Small intestine (tissue), 7 donors: Measurements from ENCODE around the gene ICAM1. TPM values are rescaled to one million over a fixed set of nuclear protein-coding genes. Genes with fewer than 3 reads are reported as not detected.
A peak's percentile ranks its signal among the peaks of the same experiment; 100 is the strongest.

Source experiments
- DNase-seq, 2 donors: peaks; one replicate each; pipeline versions ENCODE4 v3.0.0 to v3.0.0-alpha.2; 2013
- FAIRE-seq: peaks from 2 replicates; lab custom pipeline; 2012; peaks lifted over from hg19 to GRCh38; lab: Jason Lieb, UNC
- H3K27ac ChIP-seq, 3 donors: one replicate each; pipeline ENCODE4 v1.5.1; 2013; ENCODE audit warnings: low read length in 2 of 3, mild to moderate bottlenecking in 2 of 3, control low read depth in 1 of 3, inconsistent platforms in 1 of 3, low read depth in 1 of 3, moderate library complexity in 1 of 3
- H3K27me3 ChIP-seq, 3 donors: one replicate each; pipeline ENCODE4 v1.6.1; 2013; ENCODE audit warnings: low read length in 3 of 3, inconsistent platforms in 1 of 3; ENCODE audit not compliant: control insufficient read depth in 3 of 3, insufficient read depth in 3 of 3
- H3K36me3 ChIP-seq, 3 donors: one replicate each; pipeline ENCODE4 v1.6.1; 2013; ENCODE audit warnings: low read length in 3 of 3, inconsistent platforms in 1 of 3, low read depth in 1 of 3, mild to moderate bottlenecking in 1 of 3, moderate library complexity in 1 of 3; ENCODE audit not compliant: control insufficient read depth in 3 of 3, insufficient read depth in 2 of 3
- H3K4me1 ChIP-seq, 3 donors: one replicate each; pipeline ENCODE4 v1.6.1; 2013; ENCODE audit warnings: low read length in 2 of 3, inconsistent platforms in 1 of 3, low read depth in 1 of 3, mild to moderate bottlenecking in 1 of 3, moderate library complexity in 1 of 3; ENCODE audit not compliant: control insufficient read depth in 3 of 3, insufficient read depth in 2 of 3
- H3K4me3 ChIP-seq, 3 donors: one replicate each; pipeline ENCODE4 v1.5.1; 2013; ENCODE audit warnings: low read length in 3 of 3, control low read depth in 1 of 3, inconsistent platforms in 1 of 3, low read depth in 1 of 3, mild to moderate bottlenecking in 1 of 3, moderate library complexity in 1 of 3
- H3K9me3 ChIP-seq, 2 donors: one replicate each; pipeline ENCODE4 v1.6.1; 2013; ENCODE audit warnings: low read depth in 1 of 2, low read length in 1 of 2; ENCODE audit not compliant: control insufficient read depth in 2 of 2, insufficient read depth in 1 of 2
- WGBS, 3 donors: extraction: QIAGEN DNeasy Blood & Tissue Kit; methylation state at CpG; one replicate each; pipeline ENCODE4 v1.1.7; 2013; 5-methylcytosine and 5-hydroxymethylcytosine counted together
- polyA plus RNA-seq, 4 donors: library from polyadenylated mRNA; stranded (reverse) in 3 of 4; unstranded in 1 of 4; fragments of 200-250 nt in 3 of 4; fragments of 120-200 nt in 1 of 4; gene quantifications; one replicate each; pipeline versions ENCODE4 v1.2.1 to v1.2.3, GENCODE V29; 2013
- donor health status: healthy with polysubstance abuse.
- donor health status: control.
- donor health status: control.
- donor health status: Bipolar disorder and iron deficiency.
- donor health status: healthy.

Gene ICAM1
- polyA plus RNA-seq, 4 donors: 1.6 to 18.2 (median 11.5) TPM

DNA sequence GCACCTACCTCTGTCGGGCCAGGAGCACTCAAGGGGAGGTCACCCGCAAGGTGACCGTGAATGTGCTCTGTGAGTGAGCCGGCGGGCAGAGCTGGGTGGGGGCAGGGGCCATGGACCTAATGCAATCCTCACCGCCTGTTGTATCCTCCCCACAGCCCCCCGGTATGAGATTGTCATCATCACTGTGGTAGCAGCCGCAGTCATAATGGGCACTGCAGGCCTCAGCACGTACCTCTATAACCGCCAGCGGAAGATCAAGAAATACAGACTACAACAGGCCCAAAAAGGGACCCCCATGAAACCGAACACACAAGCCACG lies 14.0 kb downstream of the ICAM1 start:
- Histone ChIP-seq H3K4me3 (no peak overlapping the region), H3K4me1 (peaks cover 0 to 31% (median 0%) of the 10 kb centered on the region in 3 donors), H3K9me3 (no peaks in the 10 kb centered on the region), H3K27ac (no peak overlapping the region), H3K27me3 (peaks cover 0 to 33% (median 10%) of the 10 kb centered on the region in 3 donors), H3K36me3 (peaks cover 0 to 27% (median 2%) of the 10 kb centered on the region in 3 donors)
- FAIRE-seq: no peak
- no peak for DNase-seq
- WGBS, 3 donors: 95 to 96% (median 96%) methylated on average over 13 of the region's 13 CpGs

DNA sequence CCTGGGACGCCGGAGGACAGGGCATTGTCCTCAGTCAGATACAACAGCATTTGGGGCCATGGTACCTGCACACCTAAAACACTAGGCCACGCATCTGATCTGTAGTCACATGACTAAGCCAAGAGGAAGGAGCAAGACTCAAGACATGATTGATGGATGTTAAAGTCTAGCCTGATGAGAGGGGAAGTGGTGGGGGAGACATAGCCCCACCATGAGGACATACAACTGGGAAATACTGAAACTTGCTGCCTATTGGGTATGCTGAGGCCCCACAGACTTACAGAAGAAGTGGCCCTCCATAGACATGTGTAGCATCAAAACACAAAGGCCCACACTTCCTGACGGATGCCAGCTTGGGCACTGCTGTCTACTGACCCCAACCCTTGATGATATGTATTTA lies 14.5 kb downstream of the ICAM1 start:
- 88 to 92% (median 90%) methylated on average over 4 of the region's 4 CpGs for WGBS, 3 donors
- Histone ChIP-seq H3K36me3 (peaks cover 0 to 27% (median 2%) of the 10 kb centered on the region in 3 donors), H3K27me3 (peaks cover 0 to 38% (median 14%) of the 10 kb centered on the region in 3 donors), H3K4me3 (no peak overlapping the region), H3K9me3 (no peaks in the 10 kb centered on the region), H3K4me1 (peaks cover 0 to 35% (median 0%) of the 10 kb centered on the region in 3 donors), H3K27ac (no peak overlapping the region)
- DNase-seq (no peak), FAIRE-seq (no peak)

DNA sequence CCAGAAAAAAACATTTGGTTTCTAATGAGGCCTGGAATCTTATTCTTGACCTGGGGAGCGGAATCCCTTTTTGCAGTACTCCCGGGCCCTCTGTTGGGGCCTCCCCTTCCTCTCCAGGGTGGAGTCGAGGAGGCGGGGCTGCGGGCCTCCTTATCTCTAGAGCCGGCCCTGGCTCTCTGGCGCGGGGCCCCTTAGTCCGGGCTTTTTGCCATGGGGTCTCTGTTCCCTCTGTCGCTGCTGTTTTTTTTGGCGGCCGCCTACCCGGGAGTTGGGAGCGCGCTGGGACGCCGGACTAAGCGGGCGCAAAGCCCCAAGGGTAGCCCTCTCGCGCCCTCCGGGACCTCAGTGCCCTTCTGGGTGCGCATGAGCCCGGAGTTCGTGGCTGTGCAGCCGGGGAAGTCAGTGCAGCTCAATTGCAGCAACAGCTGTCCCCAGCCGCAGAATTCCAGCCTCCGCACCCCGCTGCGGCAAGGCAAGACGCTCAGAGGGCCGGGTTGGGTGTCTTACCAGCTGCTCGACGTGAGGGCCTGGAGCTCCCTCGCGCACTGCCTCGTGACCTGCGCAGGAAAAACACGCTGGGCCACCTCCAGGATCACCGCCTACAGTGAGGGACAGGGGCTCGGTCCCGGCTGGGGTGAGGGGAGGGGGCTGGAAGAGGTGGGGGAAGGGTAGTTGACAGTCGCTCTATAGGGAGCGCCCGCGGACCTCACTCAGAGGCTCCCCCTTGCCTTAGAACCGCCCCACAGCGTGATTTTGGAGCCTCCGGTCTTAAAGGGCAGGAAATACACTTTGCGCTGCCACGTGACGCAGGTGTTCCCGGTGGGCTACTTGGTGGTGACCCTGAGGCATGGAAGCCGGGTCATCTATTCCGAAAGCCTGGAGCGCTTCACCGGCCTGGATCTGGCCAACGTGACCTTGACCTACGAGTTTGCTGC lies 16.1 kb downstream of the ICAM1 start, which contains the start of gene ICAM4:
ICAM4 (plus strand) TSS at position 153 of the 935 bp plus-strand sequence; CDS start at position 211, 58 bp downstream.
- 3 to 4% (median 3%) methylated on average over 55 to 59 of the region's 59 CpGs for WGBS, 3 donors
- Histone ChIP-seq H3K27me3 (peaks cover 0 to 55% (median 20%) of the 10 kb centered on the region in 3 donors), H3K36me3 (peaks cover 0 to 27% (median 2%) of the 10 kb centered on the region in 3 donors), H3K4me3 (peak within 1 kb of the TSS in 2 of 3 donors; percentile 9 to 14), H3K27ac (peak within 1 kb of the TSS in 1 of 3 donors; percentile 22), H3K9me3 (peaks cover 0 to 3% of the 10 kb centered on the region in 2 donors), H3K4me1 (peaks cover 0 to 51% (median 4%) of the 10 kb centered on the region in 3 donors)
- FAIRE-seq (no peak), DNase-seq (peak in 1 of 2 donors; percentile 73)

DNA sequence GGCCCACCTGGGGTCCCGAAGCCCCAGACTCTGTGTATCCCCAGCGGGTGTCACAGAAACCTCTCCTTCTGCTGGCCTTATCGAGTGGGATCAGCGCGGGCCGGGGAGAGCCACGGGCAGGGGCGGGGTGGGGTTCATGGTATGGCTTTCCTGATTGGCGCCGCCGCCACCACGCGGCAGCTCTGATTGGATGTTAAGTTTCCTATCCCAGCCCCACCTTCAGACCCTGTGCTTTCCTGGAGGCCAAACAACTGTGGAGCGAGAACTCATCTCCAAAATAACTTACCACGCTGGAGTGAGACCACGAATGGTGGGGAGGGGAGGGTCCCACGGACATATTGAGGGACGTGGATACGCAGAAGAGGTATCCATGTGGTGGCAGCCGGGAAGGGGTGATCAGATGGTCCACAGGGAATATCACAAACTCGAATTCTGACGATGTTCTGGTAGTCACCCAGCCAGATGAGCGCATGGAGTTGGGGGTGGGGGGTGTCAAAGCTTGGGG lies 17.8 kb downstream of the ICAM1 start:
- Histone ChIP-seq H3K9me3 (peaks cover 0 to 8% of the 10 kb centered on the region in 2 donors), H3K4me1 (peaks cover 0 to 53% (median 4%) of the 10 kb centered on the region in 3 donors), H3K27ac (no peak overlapping the region), H3K4me3 (peak overlapping the region in 1 of 3 donors; percentile 28), H3K36me3 (peaks cover 0 to 20% (median 2%) of the 10 kb centered on the region in 3 donors), H3K27me3 (peaks cover 0 to 71% (median 28%) of the 10 kb centered on the region in 3 donors)
- 2 to 6% (median 2%) methylated on average over 23 of the region's 23 CpGs for WGBS, 3 donors
- FAIRE-seq (no peak), DNase-seq (peak; percentile 29 to 59)

DNA sequence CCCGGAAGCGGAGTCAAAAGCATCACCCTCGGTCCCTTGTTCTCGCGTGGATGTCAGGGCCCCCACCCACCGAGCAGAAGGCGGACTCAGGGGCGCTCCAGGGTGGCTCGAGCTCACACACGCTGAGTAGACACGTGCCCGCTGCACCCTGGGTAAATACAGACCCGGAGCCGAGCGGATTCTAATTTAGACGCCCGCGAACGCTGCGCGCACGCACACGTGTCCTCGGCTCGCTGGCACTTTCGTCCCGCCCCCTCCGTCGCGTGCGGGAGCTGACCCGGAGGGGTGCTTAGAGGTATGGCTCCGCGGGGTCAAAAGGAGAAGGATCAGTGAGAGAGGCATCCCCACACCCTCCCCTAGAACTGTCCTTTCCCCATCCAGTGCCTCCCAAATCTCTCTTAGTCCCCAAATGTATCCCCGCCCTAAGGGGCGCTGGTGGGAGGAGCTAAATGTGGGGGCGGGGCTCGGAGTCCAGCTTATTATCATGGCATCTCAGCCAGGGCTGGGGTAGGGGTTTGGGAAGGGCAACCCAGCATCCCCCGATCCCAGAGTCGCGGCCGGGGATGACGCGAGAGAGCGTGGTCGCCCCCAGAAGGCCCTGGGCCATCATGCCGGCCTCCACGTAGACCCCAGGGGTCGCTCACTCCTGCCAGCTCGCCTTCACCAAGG lies 18.4 kb downstream of the ICAM1 start:
- 0 to 3% (median 1%) methylated on average over 42 to 50 of the region's 50 CpGs for WGBS, 3 donors
- H3K27me3 ChIP-seq: peaks cover 3 to 77% (median 33%) of the 10 kb centered on the region in 3 donors
- peaks cover 0 to 53% (median 4%) of the 10 kb centered on the region in 3 donors for H3K4me1 ChIP-seq
- H3K36me3 ChIP-seq: peaks cover 0 to 14% (median 2%) of the 10 kb centered on the region in 3 donors
- H3K4me3 ChIP-seq: peak overlapping the region in 1 of 3 donors; percentile 28
- peaks cover 0 to 8% of the 10 kb centered on the region in 2 donors for H3K9me3 ChIP-seq
- FAIRE-seq: no peak
- peak in 1 of 2 donors; percentile 43 for DNase-seq
- no peak overlapping the region for H3K27ac ChIP-seq

DNA sequence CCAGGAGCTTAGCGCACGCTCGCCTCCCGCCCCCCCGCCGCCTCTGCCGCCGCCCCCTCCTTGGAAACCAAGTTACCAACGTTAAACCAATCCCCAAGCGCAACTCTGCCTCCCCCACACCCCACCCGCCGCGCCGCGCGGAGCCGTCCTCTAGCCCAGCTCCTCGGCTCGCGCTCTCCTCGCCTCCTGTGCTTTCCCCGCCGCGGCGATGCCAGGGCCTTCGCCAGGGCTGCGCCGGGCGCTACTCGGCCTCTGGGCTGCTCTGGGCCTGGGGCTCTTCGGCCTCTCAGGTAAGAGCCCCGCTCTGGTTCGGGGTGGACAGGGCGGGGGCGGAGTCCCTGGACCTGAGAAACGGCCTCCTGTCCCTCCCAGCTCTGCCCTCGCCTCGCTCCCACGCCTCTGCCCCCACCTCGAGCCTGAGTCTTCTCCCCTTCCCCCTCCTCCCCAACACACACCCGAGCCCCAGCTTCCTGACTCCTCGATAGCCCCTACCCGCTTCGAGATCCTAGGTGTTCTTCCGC lies 19.0 kb downstream of the ICAM1 start, which contains the start of gene ICAM5:
ICAM5 (plus strand) TSS at position 117 of the 521 bp plus-strand sequence; CDS start at position 209, 92 bp downstream.
- peaks cover 0 to 53% (median 4%) of the 10 kb centered on the region in 3 donors for H3K4me1 ChIP-seq
- no peak within 1 kb of the TSS for H3K27ac ChIP-seq
- H3K36me3 ChIP-seq: peaks cover 0 to 8% (median 0%) of the 10 kb centered on the region in 3 donors
- FAIRE-seq (no peak), DNase-seq (no peak)
- H3K27me3 ChIP-seq: peaks cover 4 to 83% (median 37%) of the 10 kb centered on the region in 3 donors
- peak within 1 kb of the TSS in 1 of 3 donors; percentile 28 for H3K4me3 ChIP-seq
- 1 to 3% (median 1%) methylated on average over 29 to 45 of the region's 45 CpGs for WGBS, 3 donors
- H3K9me3 ChIP-seq: peaks cover 0 to 8% of the 10 kb centered on the region in 2 donors

DNA sequence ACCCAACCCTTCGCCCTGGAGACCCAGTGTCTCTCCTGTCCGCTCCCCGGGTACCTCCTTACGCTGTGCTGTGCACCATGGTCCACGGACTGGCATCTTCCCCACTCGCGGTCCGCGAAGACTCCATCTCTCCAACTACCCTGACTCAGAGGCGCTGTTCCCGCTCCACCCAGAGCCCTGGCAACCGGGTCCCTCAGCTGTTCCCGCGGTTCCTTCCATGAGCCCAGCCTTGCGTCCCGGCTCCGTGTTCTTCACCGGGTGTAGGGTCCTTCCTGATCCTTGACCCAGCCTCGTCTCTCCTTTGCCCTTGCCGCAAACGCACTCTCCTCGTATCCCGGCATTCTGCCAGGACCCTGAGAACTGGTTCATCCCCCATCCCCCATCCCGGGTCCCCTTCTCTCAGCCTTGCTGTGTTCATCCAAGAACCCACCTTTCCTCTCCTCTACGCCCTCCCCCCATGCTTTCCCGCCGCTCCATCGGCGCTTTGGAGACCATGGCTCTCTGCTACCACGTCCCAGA lies 19.5 kb downstream of the ICAM1 start:
- Histone ChIP-seq H3K27me3 (peaks cover 4 to 88% (median 41%) of the 10 kb centered on the region in 3 donors), H3K9me3 (peaks cover 0 to 8% of the 10 kb centered on the region in 2 donors), H3K36me3 (peaks cover 0 to 3% (median 0%) of the 10 kb centered on the region in 3 donors), H3K4me1 (peaks cover 0 to 57% (median 4%) of the 10 kb centered on the region in 3 donors), H3K4me3 (peak overlapping the region in 1 of 3 donors; percentile 28), H3K27ac (no peak overlapping the region)
- no peak for FAIRE-seq
- WGBS, 3 donors: 1 to 2% (median 2%) methylated on average over 29 to 30 of the region's 30 CpGs
- DNase-seq: no peak
